H9 (cell line): ENCODE measurements around the gene ATRNL1. TPM values are rescaled to one million over a fixed set of nuclear protein-coding genes. Genes with fewer than 3 reads are reported as not detected.
"Not testable (repeated sequence)": the region's sequence is repeated elsewhere in the genome, so short reads cannot be mapped to it uniquely, and the experiment has no call there.

Experiments
- DNase-seq: peaks from one replicate; pipeline ENCODE4 v3.0.0-alpha.2; 2017
- H2AFZ ChIP-seq: one replicate; pipeline ENCODE4 v1.6.1; 2013; ENCODE audit warnings: mild to moderate bottlenecking, low read length, control low read depth, moderate library complexity
- H2AK5ac ChIP-seq: 2 replicates; pipeline ENCODE4 v1.6.1; 2013; ENCODE audit warnings: low read length, control low read depth, mixed read lengths; ENCODE audit not compliant: insufficient read length
- H2BK120ac ChIP-seq: one replicate; pipeline ENCODE4 v1.6.1; 2013; ENCODE audit warnings: low read depth, mild to moderate bottlenecking, low read length, control low read depth, inconsistent platforms; ENCODE audit not compliant: poor library complexity, severe bottlenecking
- H2BK12ac ChIP-seq: 2 replicates; pipeline ENCODE4 v1.6.1; 2013; ENCODE audit warnings: low read length, control low read depth, mixed read lengths, low read depth; ENCODE audit not compliant: insufficient read length
- H2BK15ac ChIP-seq: 2 replicates; pipeline ENCODE4 v1.6.1; 2013; ENCODE audit warnings: low read depth, low read length, control low read depth
- H2BK20ac ChIP-seq: one replicate; pipeline ENCODE4 v1.6.1; 2013; ENCODE audit warnings: low read depth, mild to moderate bottlenecking, low read length, control low read depth, inconsistent platforms; ENCODE audit not compliant: poor library complexity, severe bottlenecking
- H2BK5ac ChIP-seq: 2 replicates; pipeline ENCODE4 v1.6.1; 2013; ENCODE audit warnings: low read length, control low read depth, mixed read lengths; ENCODE audit not compliant: insufficient read length
- H3K14ac ChIP-seq: 2 replicates; pipeline ENCODE4 v1.6.1; 2013; ENCODE audit warnings: low read length, control low read depth; ENCODE audit not compliant: insufficient read depth
- H3K18ac ChIP-seq: 2 replicates; pipeline ENCODE4 v1.6.1; 2013; ENCODE audit warnings: low read depth, mild to moderate bottlenecking, mixed read lengths, low read length, control low read depth; ENCODE audit not compliant: insufficient read length
- H3K23ac ChIP-seq: 2 replicates; pipeline ENCODE4 v1.6.1; 2013; ENCODE audit warnings: low read length, control low read depth, mixed read lengths, low read depth; ENCODE audit not compliant: insufficient read length
- H3K23me2 ChIP-seq: 2 replicates; pipeline ENCODE4 v1.6.1; 2013; ENCODE audit warnings: low read depth, mild to moderate bottlenecking, mixed read lengths, low read length, control low read depth; ENCODE audit not compliant: insufficient read length, poor library complexity, severe bottlenecking
- H3K27ac ChIP-seq: 2 replicates; pipeline ENCODE4 v1.5.1; 2013; ENCODE audit warnings: low read length, control low read depth, mixed read lengths, low read depth; ENCODE audit not compliant: insufficient read length
- H3K27me3 ChIP-seq: 2 replicates; pipeline ENCODE4 v1.6.1; 2013; ENCODE audit warnings: low read length, control low read depth, inconsistent platforms; ENCODE audit not compliant: insufficient read depth
- H3K4ac ChIP-seq: 2 replicates; pipeline ENCODE4 v1.6.1; 2013; ENCODE audit warnings: low read depth, mild to moderate bottlenecking, control low read depth, inconsistent platforms, low read length, moderate library complexity
- H3K4me1 ChIP-seq: 2 replicates; pipeline ENCODE4 v1.6.1; 2013; ENCODE audit warnings: low read length, control low read depth, inconsistent platforms; ENCODE audit not compliant: insufficient read depth
- H3K4me2 ChIP-seq: 2 replicates; pipeline ENCODE4 v1.6.1; 2013; ENCODE audit warnings: low read length, control low read depth, mixed read lengths; ENCODE audit not compliant: insufficient read length, insufficient read depth
- H3K56ac ChIP-seq: 2 replicates; pipeline ENCODE4 v1.6.1; 2013; ENCODE audit warnings: low read depth, mild to moderate bottlenecking, mixed read lengths, low read length, control low read depth; ENCODE audit not compliant: insufficient read length
- H3K79me1 ChIP-seq: 2 replicates; pipeline ENCODE4 v1.6.1; 2013; ENCODE audit warnings: low read depth, mild to moderate bottlenecking, moderate library complexity, low read length, control low read depth, inconsistent platforms; ENCODE audit not compliant: insufficient read depth, poor library complexity, severe bottlenecking
- H3K79me2 ChIP-seq: 2 replicates; pipeline ENCODE4 v1.6.1; 2013; ENCODE audit warnings: low read length, control low read depth, inconsistent platforms; ENCODE audit not compliant: insufficient read depth
- H3K9ac ChIP-seq: 2 replicates; pipeline ENCODE4 v1.6.1; 2013; ENCODE audit warnings: low read length, control low read depth, mixed read lengths; ENCODE audit not compliant: insufficient read length; ENCODE audit errors: extremely low read depth
- H3K9me3 ChIP-seq: one replicate; pipeline ENCODE4 v1.6.1; 2013; ENCODE audit warnings: low read depth, low read length, inconsistent platforms; ENCODE audit not compliant: control insufficient read depth
- H3T11ph ChIP-seq: one replicate; pipeline ENCODE4 v1.6.1; 2013; ENCODE audit warnings: mild to moderate bottlenecking, low read length, control low read depth, inconsistent platforms
- H4K20me1 ChIP-seq: one replicate; pipeline ENCODE4 v1.6.1; 2013; ENCODE audit not compliant: control insufficient read depth, insufficient read length, insufficient read depth
- H4K5ac ChIP-seq: 2 replicates; pipeline ENCODE4 v1.6.1; 2013; ENCODE audit warnings: low read depth, mild to moderate bottlenecking, mixed read lengths, low read length, control low read depth; ENCODE audit not compliant: insufficient read length
- H4K8ac ChIP-seq: replicated peaks from 2 replicates; pipeline ENCODE4 v1.6.1; 2013; ENCODE audit warnings: low read length, control low read depth, mixed read lengths, low read depth; ENCODE audit not compliant: insufficient read length
- H4K91ac ChIP-seq: 2 replicates; pipeline ENCODE4 v1.6.1; 2013; ENCODE audit warnings: low read depth, mild to moderate bottlenecking, moderate library complexity, mixed read lengths, low read length, control low read depth; ENCODE audit not compliant: insufficient read length
- H3K27ac Mint-ChIP-seq, 3 experiments: 2 replicates in 2 of 3; 3 replicates in 1 of 3; pipeline ENCODE4 v1.8.0; 2020 to 2021; ENCODE audit warnings: mixed read lengths in 3 of 3, mild to moderate bottlenecking in 1 of 3, moderate library complexity in 1 of 3
- H3K27me3 Mint-ChIP-seq: 2 replicates; pipeline ENCODE4 v1.8.0; 2021; ENCODE audit warnings: low read depth, mild to moderate bottlenecking, moderate library complexity, mixed read lengths
- H3K36me3 Mint-ChIP-seq, 3 experiments: 2 replicates in 2 of 3; 3 replicates in 1 of 3; pipeline ENCODE4 v1.8.0; 2020 to 2021; ENCODE audit warnings: low read depth in 3 of 3, mixed read lengths in 3 of 3; ENCODE audit not compliant: insufficient read depth in 1 of 3
- H3K4me1 Mint-ChIP-seq, 2 experiments: 2 replicates each; pipeline ENCODE4 v1.8.0; 2020; ENCODE audit warnings: mixed read lengths in 2 of 2
- H3K4me3 Mint-ChIP-seq, 2 experiments: 2 replicates in 1 of 2; 3 replicates in 1 of 2; pipeline ENCODE4 v1.8.0; 2020 to 2021; ENCODE audit warnings: mild to moderate bottlenecking in 2 of 2, mixed read lengths in 2 of 2, moderate library complexity in 1 of 2
- H3K9me3 Mint-ChIP-seq, 2 experiments: 2 replicates in 1 of 2; 3 replicates in 1 of 2; pipeline ENCODE4 v1.8.0; 2020; ENCODE audit warnings: mild to moderate bottlenecking in 2 of 2, mixed read lengths in 2 of 2, moderate library complexity in 1 of 2
- CTCF ChIP-seq: fragments of 200-600 bp; sonication (generic); conservative IDR thresholded peaks from 3 replicates; pipeline ENCODE4 v1.8.0; 2021; ENCODE audit warnings: antibody characterized with exemption, mild to moderate bottlenecking
- WGBS: extraction: QIAGEN DNeasy Blood & Tissue Kit; methylation state at CpG from one replicate; pipeline ENCODE4 v1.1.7; 2013; ENCODE audit warnings: missing lambda C conversion rate, low lambda C conversion rate, mixed read lengths; ENCODE audit not compliant: insufficient read length; ENCODE audit errors: extremely low coverage; 5-methylcytosine and 5-hydroxymethylcytosine counted together
- total RNA-seq: library from RNA; stranded (reverse); gene quantifications from 2 replicates; pipeline ENCODE4 v1.2.1, GENCODE V29; 2021

ATRNL1 gene
- total RNA-seq, 1 experiment from 2014 or later, result 9.2 TPM

GRCh38 chr10:115103700-115104099 is 10.5 kb downstream of the ATRNL1 start:
- Histone ChIP-seq H3K4ac (no peak overlapping the region), H3K4me1 (no peaks in the 10 kb centered on the region), H3K18ac (no peak overlapping the region), H2BK15ac (no peak overlapping the region), H2BK12ac (no peak overlapping the region), H2BK5ac (no peak overlapping the region), H3T11ph (no peak overlapping the region), H3K79me1 (peaks cover 5% of the 10 kb centered on the region), H3K4me2 (no peak overlapping the region), H2AFZ (no peak overlapping the region), H4K20me1 (no peaks in the 10 kb centered on the region), H3K14ac (no peak overlapping the region), H3K27ac (no peak overlapping the region), H4K8ac (no peak overlapping the region), H3K23me2 (no peaks in the 10 kb centered on the region), H3K79me2 (no peaks in the 10 kb centered on the region; the same call in 1 of the 2 replicates), H3K56ac (no peak overlapping the region), H4K91ac (no peak overlapping the region), H4K5ac (no peak overlapping the region), H3K23ac (no peak overlapping the region), H3K9me3 (peaks cover 21% of the 10 kb centered on the region), H3K9ac (no peak overlapping the region), H2AK5ac (no peak overlapping the region), H2BK120ac (no peak overlapping the region), H3K27me3 (no peaks in the 10 kb centered on the region), H2BK20ac (no peak overlapping the region)
- no peak for TF ChIP-seq CTCF
- DNase-seq, result no peak
- H3K27me3 Mint-ChIP-seq, result no peaks in the 10 kb centered on the region
- H3K4me1 Mint-ChIP-seq, result peaks cover 0 to 2% of the 10 kb centered on the region in 2 experiments; a peak in 1 of 4 replicates
- H3K27ac Mint-ChIP-seq, result no peak overlapping the region
- H3K4me3 Mint-ChIP-seq, result no peak overlapping the region
- peaks cover 49 to 68% of the 10 kb centered on the region in 2 experiments for H3K9me3 Mint-ChIP-seq
- H3K36me3 Mint-ChIP-seq, result peaks cover 39 to 53% (median 40%) of the 10 kb centered on the region in 3 experiments
- no CpG with 5 or more reads among the region's 1 CpG for WGBS

- H3K14ac ChIP-seq, H4K91ac ChIP-seq, H3K23ac ChIP-seq, H4K20me1 ChIP-seq, H3K4me3 Mint-ChIP-seq, H3K56ac ChIP-seq, H2BK12ac ChIP-seq, H2BK5ac ChIP-seq, H3T11ph ChIP-seq, H3K4me1 ChIP-seq, H4K5ac ChIP-seq, H2BK15ac ChIP-seq, H2BK20ac ChIP-seq, H3K4me1 Mint-ChIP-seq, H3K27ac ChIP-seq, H3K23me2 ChIP-seq, H3K79me2 ChIP-seq, H2AK5ac ChIP-seq, H3K79me1 ChIP-seq, H3K27ac Mint-ChIP-seq, H3K4ac ChIP-seq, H3K27me3 Mint-ChIP-seq, H3K27me3 ChIP-seq, DNase-seq, H2AFZ ChIP-seq, H3K4me2 ChIP-seq, H3K9ac ChIP-seq, H2BK120ac ChIP-seq, H4K8ac ChIP-seq, H3K18ac ChIP-seq: not testable (repeated sequence)
- Mint-ChIP-seq H3K9me3 (peaks cover 49 to 72% of the 10 kb centered on the region in 2 experiments), H3K36me3 (peaks cover 39 to 53% (median 40%) of the 10 kb centered on the region in 3 experiments)
- WGBS, result no CpG with 5 or more reads among the region's 5 CpGs
- peaks cover 21% of the 10 kb centered on the region for H3K9me3 ChIP-seq
These were observed 12.2 kb downstream of the ATRNL1 start for GRCh38 chr10:115105411-115105810.
